WTC11 (cell line): Measurements from ENCODE around the gene WDR83. TPM values are rescaled to one million over a fixed set of nuclear protein-coding genes. Genes with fewer than 3 reads are reported as not detected.
A peak's percentile ranks its signal among the peaks of the same experiment; 100 is the strongest.

Source experiments
- ATAC-seq: fragments of 200-7000 bp; cut with Tn5 transposase; 2 replicates; pipeline ENCODE4 v1.10.0; 2021; ENCODE audit warnings: mild to moderate bottlenecking, moderate library complexity
- CTCF ChIA-PET: fragments of 300-600 bp; sonication (Branson Sonifier 250); formaldehyde crosslinking; loops from one replicate; lab custom pipeline; 2021; ENCODE audit warnings: antibody characterized with exemption; lab: Charles Lee
- POLR2A ChIA-PET: fragments of 350-600 bp; sonication (Branson Sonifier 250); formaldehyde crosslinking; loops from one replicate; lab custom pipeline; 2021; ENCODE audit warnings: antibody characterized with exemption; lab: Charles Lee
- DNase-seq: peaks from one replicate; pipeline ENCODE4 v3.0.0; 2021; ENCODE audit warnings: low spot score
- H3K27ac Mint-ChIP-seq: 2 replicates; pipeline ENCODE4 v1.8.0; 2021; ENCODE audit warnings: mixed read lengths
- H3K27me3 Mint-ChIP-seq: 2 replicates; pipeline ENCODE4 v1.8.0; 2021; ENCODE audit warnings: low read depth, mild to moderate bottlenecking, moderate library complexity, mixed read lengths
- H3K36me3 Mint-ChIP-seq: 2 replicates; pipeline ENCODE4 v1.8.0; 2021; ENCODE audit warnings: mixed read lengths
- H3K4me1 Mint-ChIP-seq: 2 replicates; pipeline ENCODE4 v1.8.0; 2022; ENCODE audit warnings: mixed read lengths
- H3K4me3 Mint-ChIP-seq: 2 replicates; pipeline ENCODE4 v1.8.0; 2021; ENCODE audit warnings: mild to moderate bottlenecking, moderate library complexity, mixed read lengths
- H3K9me3 Mint-ChIP-seq: 2 replicates; pipeline ENCODE4 v1.8.0; 2021; ENCODE audit warnings: mixed read lengths
- ATF3 ChIP-seq: sonication (generic); formaldehyde crosslinking; conservative IDR thresholded peaks from 2 replicates; pipeline ENCODE4 v1.8.1; 2022; ENCODE audit warnings: mild to moderate bottlenecking, missing genetic modification reagents
- CREB1 ChIP-seq: sonication (generic); formaldehyde crosslinking; IDR thresholded peaks from 2 replicates; pipeline ENCODE4 v1.8.0; 2023; ENCODE audit warnings: mild to moderate bottlenecking, missing genetic modification reagents
- EMX1 ChIP-seq: fragments of 250-450 bp; sonication (Bioruptor Pico); IDR thresholded peaks from 2 replicates; pipeline ENCODE4 v1.8.0; 2021; ENCODE audit warnings: mild to moderate bottlenecking
- ETV6 ChIP-seq: sonication (generic); formaldehyde crosslinking; IDR thresholded peaks from 2 replicates; pipeline ENCODE4 v1.8.1; 2022; ENCODE audit warnings: mild to moderate bottlenecking, missing genetic modification reagents
- FOXP1 ChIP-seq: sonication (generic); formaldehyde crosslinking; IDR thresholded peaks from 2 replicates; pipeline ENCODE4 v1.8.0; 2022; ENCODE audit warnings: missing genetic modification reagents, mild to moderate bottlenecking, moderate library complexity, borderline replicate concordance
- FOXP4 ChIP-seq: sonication (generic); formaldehyde crosslinking; IDR thresholded peaks from 2 replicates; pipeline ENCODE4 v1.8.0; 2022; ENCODE audit warnings: mild to moderate bottlenecking, missing genetic modification reagents
- GRHL2 ChIP-seq: fragments of 250-450 bp; sonication (Bioruptor Pico); IDR thresholded peaks from 2 replicates; pipeline ENCODE4 v1.8.0; 2022; ENCODE audit warnings: mild to moderate bottlenecking, moderate library complexity; ENCODE audit not compliant: insufficient replicate concordance, severe bottlenecking
- IRF1 ChIP-seq: sonication (generic); formaldehyde crosslinking; IDR thresholded peaks from 2 replicates; pipeline ENCODE4 v1.8.0; 2023; ENCODE audit warnings: missing genetic modification reagents
- JUN ChIP-seq: sonication (generic); formaldehyde crosslinking; IDR thresholded peaks from 2 replicates; pipeline ENCODE4 v1.8.0; 2023; ENCODE audit warnings: mild to moderate bottlenecking, missing genetic modification reagents
- MLX ChIP-seq: sonication (generic); formaldehyde crosslinking; IDR thresholded peaks from 2 replicates; pipeline ENCODE4 v1.8.1; 2023; ENCODE audit warnings: mild to moderate bottlenecking, missing genetic modification reagents, moderate library complexity
- MYBL2 ChIP-seq: sonication (generic); formaldehyde crosslinking; IDR thresholded peaks from 2 replicates; pipeline ENCODE4 v1.8.1; 2023; ENCODE audit warnings: mild to moderate bottlenecking, moderate library complexity, missing genetic modification reagents
- NFYB ChIP-seq: sonication (generic); formaldehyde crosslinking; conservative IDR thresholded peaks from 2 replicates; pipeline ENCODE4 v1.8.0; 2022; ENCODE audit warnings: low read depth, missing genetic modification reagents
- RELA ChIP-seq: sonication (generic); formaldehyde crosslinking; IDR thresholded peaks from 2 replicates; pipeline ENCODE4 v1.8.1; 2022; ENCODE audit warnings: missing genetic modification reagents, mild to moderate bottlenecking, borderline replicate concordance
- TEAD4 ChIP-seq: sonication (generic); formaldehyde crosslinking; IDR thresholded peaks from 2 replicates; pipeline ENCODE4 v1.8.0; 2022; ENCODE audit warnings: mild to moderate bottlenecking, missing genetic modification reagents
- ZMAT4 ChIP-seq: fragments of 250-450 bp; sonication (Bioruptor Pico); IDR thresholded peaks from 2 replicates; pipeline ENCODE4 v1.9.0; 2021; ENCODE audit warnings: mild to moderate bottlenecking
- ZNF219 ChIP-seq: sonication (generic); formaldehyde crosslinking; IDR thresholded peaks from 2 replicates; pipeline ENCODE4 v1.8.0; 2023; ENCODE audit warnings: missing genetic modification reagents, mild to moderate bottlenecking, borderline replicate concordance
- ZNF263 ChIP-seq: sonication (generic); formaldehyde crosslinking; IDR thresholded peaks from 2 replicates; pipeline ENCODE4 v1.8.1; 2022; ENCODE audit warnings: low read depth, mild to moderate bottlenecking, moderate library complexity, missing genetic modification reagents
- ZNF396 ChIP-seq: fragments of 250-450 bp; sonication (Bioruptor Pico); IDR thresholded peaks from 2 replicates; pipeline ENCODE4 v1.8.0; 2021; ENCODE audit warnings: mild to moderate bottlenecking, moderate library complexity, borderline replicate concordance
- total RNA-seq: library from RNA; stranded (reverse); gene quantifications from 3 replicates; pipeline ENCODE4 v1.2.3, GENCODE V29; 2021

Gene WDR83
- total RNA-seq, 1 experiment from 2014 or later = 21.8 TPM

GRCh38 chr19:12701596-12702282 lies 35.1 kb downstream of the WDR83 start:
- no peaks in the 10 kb centered on the region; the same call in 1 of the 2 replicates for H3K27me3 Mint-ChIP-seq
- no peaks in the 10 kb centered on the region for H3K9me3 Mint-ChIP-seq
- no peak for ATAC-seq
- no peak overlapping the region for H3K4me3 Mint-ChIP-seq
- H3K4me1 Mint-ChIP-seq = peaks cover 6% of the 10 kb centered on the region
- peaks cover 58% of the 10 kb centered on the region for H3K36me3 Mint-ChIP-seq
- CTCF ChIA-PET = no interaction called here
- POLR2A ChIA-PET = no interaction called here
- no peak overlapping the region for H3K27ac Mint-ChIP-seq
- TF ChIP-seq ZMAT4 (CRISPR knock-in tag) = no peak
- TF ChIP-seq ATF3 = no peak
- TF ChIP-seq GRHL2 (CRISPR knock-in tag) = no peak
- no peak; the same call in 1 of the 2 replicates for TF ChIP-seq FOXP1
- no peak for TF ChIP-seq MYBL2
- no peak for TF ChIP-seq ETV6
- no peak for TF ChIP-seq RELA
- TF ChIP-seq, all 79 proteins: peak for 0
- no peak for DNase-seq

- Mint-ChIP-seq H3K4me1 (peaks cover 4% of the 10 kb centered on the region), H3K36me3 (peaks cover 63% of the 10 kb centered on the region), H3K4me3 (no peak overlapping the region), H3K27ac (peak overlapping the region; percentile 94)
- POLR2A ChIA-PET = interaction anchor here (0.7 kb wide), 1 partner anchor 16 kb away, joined by 3 read pairs; the partner anchor contains the start of gene GNG14
- peak; percentile 88 for DNase-seq
- CTCF ChIA-PET = interaction anchor here (0.6 to 2.4 kb wide), 10 partner anchors 14 to 144 kb away, joined by 3 to 11 read pairs (median 6); no protein-coding TSS in a partner anchor
- peak; percentile 82 for TF ChIP-seq NFYB
- no peak for TF ChIP-seq ZNF396
- TF ChIP-seq, all 79 proteins: peak for 1
- ATAC-seq = peak; percentile 96
- no peaks in the 10 kb centered on the region; the same call in 1 of the 2 replicates for H3K27me3 Mint-ChIP-seq
- H3K9me3 Mint-ChIP-seq = no peaks in the 10 kb centered on the region
These were observed 36.4 kb downstream of the WDR83 start for GRCh38 chr19:12703046-12703445.

- H3K4me1 Mint-ChIP-seq = peaks cover 4% of the 10 kb centered on the region
- POLR2A ChIA-PET = no interaction called here
- no peak overlapping the region for H3K4me3 Mint-ChIP-seq
- ATAC-seq (no peak), DNase-seq (no peak)
- CTCF ChIA-PET = interaction anchor here (2.4 kb wide), 1 partner anchor 55 kb away, joined by 11 read pairs; no protein-coding TSS in a partner anchor
- H3K9me3 Mint-ChIP-seq = no peaks in the 10 kb centered on the region
- TF ChIP-seq ETV6 (no peak), ZNF263 (CRISPR knock-in tag) (no peak), TEAD4 (CRISPR knock-in tag) (no peak), ZNF219 (CRISPR knock-in tag) (no peak), FOXP4 (CRISPR knock-in tag) (no peak), MLX (CRISPR knock-in tag) (no peak), JUN (CRISPR knock-in tag) (no peak), ZMAT4 (CRISPR knock-in tag) (no peak), IRF1 (CRISPR knock-in tag) (no peak), EMX1 (CRISPR knock-in tag) (no peak), CREB1 (CRISPR knock-in tag) (no peak)
- no peaks in the 10 kb centered on the region; the same call in 1 of the 2 replicates for H3K27me3 Mint-ChIP-seq
- H3K36me3 Mint-ChIP-seq = peaks cover 70% of the 10 kb centered on the region
- no peak overlapping the region for H3K27ac Mint-ChIP-seq
These were observed 38.6 kb downstream of the WDR83 start for GRCh38 chr19:12705169-12705568.
